ENCODE measurements around the gene SOX13. TPM values are rescaled to one million over a fixed set of nuclear protein-coding genes. Genes with fewer than 3 reads are reported as not detected.

SOX13 gene
- total RNA-seq, 4 donors from 2014 or later: 12.1 to 34.1 (median 33.4) TPM

GRCh38 chr1:204041232-204041767 lies 31.6 kb upstream of the SOX13 start:
- peaks cover 0 to 13% (median 1%) of the 10 kb centered on the region in 4 donors for H3K4me1 ChIP-seq
- peak overlapping the region; percentile 30 to 59 (median 48) for H3K27ac ChIP-seq
- intact Hi-C loops (cut with DNase I; ENCODE audit: low total_unique reads): no loop called here
- H3K9me3 ChIP-seq: no peaks in the 10 kb centered on the region
- no peak for TF ChIP-seq EP300 (IDR thresholded peaks at IDR 0.05; ENCODE audit: low read depth)
- TF ChIP-seq CTCF (IDR thresholded peaks at IDR 0.05): no peak
- TF ChIP-seq POLR2A (IDR thresholded peaks at IDR 0.05): no peak
- no peak for TF ChIP-seq POLR2AphosphoS5 (IDR thresholded peaks at IDR 0.05)
- no peak for DNase-seq
- no peaks in the 10 kb centered on the region for H3K36me3 ChIP-seq
- no peaks in the 10 kb centered on the region for H3K27me3 ChIP-seq
- 59% methylated on average over 10 of the region's 10 CpGs; no CpG with 5 or more reads in 1 of the 2 donors for WGBS, 2 donors (ENCODE audit: low coverage in 1 of 2)
- H3K4me3 ChIP-seq: no peak overlapping the region
- in situ Hi-C loops (cut with MboI; ENCODE audit: low pct_ligation_motif_present in 1 of 4, low pct_unique_long_range_greater_than_20kb in 1 of 4, low sequenced_read_pairs in 3 of 4): no loop called here

DNA sequence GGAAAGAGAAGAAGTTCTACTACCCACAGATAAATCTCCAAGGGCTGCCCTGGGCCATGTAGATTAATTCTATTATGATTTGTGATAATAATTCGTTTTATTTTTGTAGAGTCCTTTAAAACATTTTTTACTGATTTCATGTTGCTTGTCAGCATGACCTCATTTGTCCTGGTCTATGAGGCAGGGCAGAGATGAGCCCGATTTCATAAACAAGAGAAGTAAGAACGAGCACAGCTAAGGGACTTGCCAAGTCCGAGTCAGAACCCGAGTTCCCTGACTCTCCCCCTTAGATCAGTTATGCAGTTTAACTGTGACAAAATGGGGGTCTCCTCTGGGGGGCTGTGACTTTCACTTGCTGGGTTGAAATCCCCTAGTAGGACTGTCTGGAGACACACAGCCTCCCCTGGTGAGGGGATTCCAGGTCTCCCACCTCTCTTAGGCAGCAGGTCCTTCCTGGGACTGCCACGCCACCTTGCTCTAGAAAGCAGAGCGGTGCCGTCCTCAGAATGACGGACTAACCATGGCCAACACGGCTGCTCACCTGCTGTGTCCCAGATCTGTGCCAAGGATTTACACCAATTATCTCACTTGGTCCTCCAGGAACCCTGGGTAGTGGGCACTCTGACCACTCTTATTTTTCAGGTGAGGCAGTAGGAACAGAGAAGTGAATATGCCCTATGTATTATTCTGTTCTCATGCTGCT lies 31.0 kb upstream of the SOX13 start:
- 68 to 81% methylated on average over 4 to 10 of the region's 10 CpGs for WGBS, 2 donors (ENCODE audit: low coverage in 1 of 2)
- Histone ChIP-seq H3K9me3 (no peaks in the 10 kb centered on the region), H3K4me1 (peaks cover 0 to 13% (median 1%) of the 10 kb centered on the region in 4 donors), H3K36me3 (no peaks in the 10 kb centered on the region), H3K4me3 (no peak overlapping the region), H3K27me3 (no peaks in the 10 kb centered on the region), H3K27ac (peak overlapping the region; percentile 30 to 59 (median 48))
- in situ Hi-C loops (cut with MboI; ENCODE audit: low pct_ligation_motif_present in 1 of 4, low pct_unique_long_range_greater_than_20kb in 1 of 4, low sequenced_read_pairs in 3 of 4): no loop called here
- TF ChIP-seq CTCF (IDR thresholded peaks at IDR 0.05) (no peak), POLR2A (IDR thresholded peaks at IDR 0.05) (no peak), POLR2AphosphoS5 (IDR thresholded peaks at IDR 0.05) (no peak), EP300 (IDR thresholded peaks at IDR 0.05; ENCODE audit: low read depth) (no peak)
- intact Hi-C loops (cut with DNase I; ENCODE audit: low total_unique reads): no loop called here
- no peak for DNase-seq

- intact Hi-C loops (cut with DNase I; ENCODE audit: low total_unique reads): no loop called here
- no peaks in the 10 kb centered on the region for H3K9me3 ChIP-seq
- no peaks in the 10 kb centered on the region for H3K27me3 ChIP-seq
- peak overlapping the region in 1 of 4 donors; percentile 59 for H3K27ac ChIP-seq
- H3K4me3 ChIP-seq: no peak overlapping the region
- DNase-seq: no peak
- H3K4me1 ChIP-seq: peaks cover 0 to 13% (median 1%) of the 10 kb centered on the region in 4 donors
- H3K36me3 ChIP-seq: no peaks in the 10 kb centered on the region
- 88% methylated on average over 2 of the region's 2 CpGs; no CpG with 5 or more reads in 1 of the 2 donors for WGBS, 2 donors (ENCODE audit: low coverage in 1 of 2)
- TF ChIP-seq CTCF (IDR thresholded peaks at IDR 0.05): no peak
- TF ChIP-seq EP300 (IDR thresholded peaks at IDR 0.05; ENCODE audit: low read depth): no peak
- TF ChIP-seq POLR2AphosphoS5 (IDR thresholded peaks at IDR 0.05): no peak
- in situ Hi-C loops (cut with MboI; ENCODE audit: low pct_ligation_motif_present in 1 of 4, low pct_unique_long_range_greater_than_20kb in 1 of 4, low sequenced_read_pairs in 3 of 4): no loop called here
Observed at GRCh38 chr1:204042516-204042915, 30.4 kb upstream of the SOX13 start.

GRCh38 chr1:204043680-204044079 lies 29.2 kb upstream of the SOX13 start:
- intact Hi-C loops (cut with DNase I; ENCODE audit: low total_unique reads) (no loop called here), in situ Hi-C loops (cut with MboI; ENCODE audit: low pct_ligation_motif_present in 1 of 4, low pct_unique_long_range_greater_than_20kb in 1 of 4, low sequenced_read_pairs in 3 of 4) (no loop called here)
- DNase-seq: no peak
- no peak overlapping the region for H3K4me3 ChIP-seq
- H3K27me3 ChIP-seq: no peaks in the 10 kb centered on the region
- H3K4me1 ChIP-seq: peaks cover 0 to 13% (median 1%) of the 10 kb centered on the region in 4 donors
- H3K27ac ChIP-seq: no peak overlapping the region
- H3K36me3 ChIP-seq: no peaks in the 10 kb centered on the region
- TF ChIP-seq POLR2A (IDR thresholded peaks at IDR 0.05) (no peak), EP300 (IDR thresholded peaks at IDR 0.05; ENCODE audit: low read depth) (no peak), CTCF (IDR thresholded peaks at IDR 0.05) (no peak), POLR2AphosphoS5 (IDR thresholded peaks at IDR 0.05) (no peak)
- no peaks in the 10 kb centered on the region for H3K9me3 ChIP-seq
- 93 to 96% methylated on average over 4 to 8 of the region's 8 CpGs for WGBS, 2 donors (ENCODE audit: low coverage in 1 of 2)

Data from transverse colon (tissue), 4 donors.